ENCODE data around the gene B3GAT1.

Gene B3GAT1

GRCh38 chr11:134339756-134340155, 72.3 kb downstream of the B3GAT1 start:
- ChIA-PET CTCF (no interaction called here), POLR2A (no interaction called here)
- no peak for DNase-seq (ENCODE audit: low read depth, low spot score)
- H3K4me3 ChIP-seq (ENCODE audit: low read depth, low read length) = no peak overlapping the region
- TF ChIP-seq CTCF (IDR thresholded peaks at IDR 0.05; ENCODE audit: insufficient read depth, low read length, missing control alignments) = no peak

GRCh38 chr11:134338654-134339053, 73.4 kb downstream of the B3GAT1 start:
- no peak for DNase-seq (ENCODE audit: low read depth, low spot score)
- ChIA-PET POLR2A (no interaction called here), CTCF (no interaction called here)
- H3K4me3 ChIP-seq (ENCODE audit: low read depth, low read length) = no peak overlapping the region
- no peak for TF ChIP-seq CTCF (IDR thresholded peaks at IDR 0.05; ENCODE audit: insufficient read depth, low read length, missing control alignments)

DNA sequence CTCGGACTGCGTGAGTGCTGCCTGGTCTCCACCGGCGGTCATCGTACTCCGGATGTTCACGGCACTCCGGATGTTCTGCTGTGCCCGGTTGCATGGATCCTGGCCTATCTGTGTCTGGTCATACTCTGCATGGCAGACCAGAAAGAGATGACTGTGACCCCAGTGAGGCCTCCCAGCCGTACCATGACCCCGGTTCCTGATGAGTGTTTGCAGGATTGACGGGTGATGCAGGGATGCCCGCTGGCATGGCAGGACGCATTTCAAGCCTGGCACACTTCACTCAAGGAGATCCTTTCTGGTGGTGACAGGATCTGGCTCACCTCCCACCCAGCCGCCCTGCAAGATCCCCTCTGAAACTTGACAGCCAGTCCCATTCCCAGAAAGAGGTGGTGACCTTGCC, 74.0 kb downstream of the B3GAT1 start:
- TF ChIP-seq CTCF (IDR thresholded peaks at IDR 0.05; ENCODE audit: insufficient read depth, low read length, missing control alignments) = no peak
- CTCF ChIA-PET = no interaction called here
- H3K4me3 ChIP-seq (ENCODE audit: low read depth, low read length) = no peak overlapping the region
- POLR2A ChIA-PET = no interaction called here
- no peak for DNase-seq (ENCODE audit: low read depth, low spot score)

GRCh38 chr11:134337051-134337450, 75.0 kb downstream of the B3GAT1 start:
- TF ChIP-seq CTCF (IDR thresholded peaks at IDR 0.05; ENCODE audit: insufficient read depth, low read length, missing control alignments) = no peak
- POLR2A ChIA-PET = no interaction called here
- DNase-seq (ENCODE audit: low read depth, low spot score) = no peak
- CTCF ChIA-PET = no interaction called here
- no peak overlapping the region for H3K4me3 ChIP-seq (ENCODE audit: low read depth, low read length)

GRCh38 chr11:134334796-134335571, 77.1 kb downstream of the B3GAT1 start:
- ChIA-PET POLR2A (no interaction called here), CTCF (no interaction called here)
- no peak overlapping the region for H3K4me3 ChIP-seq (ENCODE audit: low read depth, low read length)
- no peak for TF ChIP-seq CTCF (IDR thresholded peaks at IDR 0.05; ENCODE audit: insufficient read depth, low read length, missing control alignments)
- DNase-seq (ENCODE audit: low read depth, low spot score) = no peak

DNA sequence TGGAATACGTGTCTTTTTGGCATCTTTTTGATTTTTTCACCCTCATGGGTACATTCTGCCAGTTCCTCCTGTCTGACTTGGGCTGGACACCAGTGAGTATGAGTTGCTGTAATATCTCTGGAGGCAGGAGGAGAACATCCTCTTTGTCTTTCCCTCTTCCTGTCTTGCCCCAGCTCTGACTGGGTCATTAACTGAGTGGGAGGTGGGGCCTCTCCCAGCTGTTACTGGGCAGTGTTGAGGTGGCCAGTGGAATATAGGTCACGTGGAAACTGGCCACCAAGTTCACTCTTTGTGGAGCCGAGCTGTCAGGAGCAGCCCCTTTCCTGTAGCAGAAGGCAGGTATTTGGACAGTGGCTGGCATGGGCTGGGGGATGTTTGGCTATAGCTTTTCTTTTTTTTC, 78.1 kb downstream of the B3GAT1 start:
- H3K4me3 ChIP-seq (ENCODE audit: low read depth, low read length) = no peak overlapping the region
- TF ChIP-seq CTCF (IDR thresholded peaks at IDR 0.05; ENCODE audit: insufficient read depth, low read length, missing control alignments) = no peak
- no peak for DNase-seq (ENCODE audit: low read depth, low spot score)
- CTCF ChIA-PET = no interaction called here
- POLR2A ChIA-PET = no interaction called here
